IMR-90 (cell line): ENCODE data around the gene ATP1A3. TPM values are rescaled to one million over a fixed set of nuclear protein-coding genes. Genes with fewer than 3 reads are reported as not detected.

Source experiments
- ATAC-seq: fragments of 200-7000 bp; cut with Tn5 transposase; 2 replicates; pipeline ENCODE4 v1.9.1; 2020; ENCODE audit warnings: low read depth, mild to moderate bottlenecking, moderate library complexity
- BruUV-seq: library from RNA; stranded (reverse); fragments of 400-500 nt; replicated peaks from 2 replicates; lab custom pipeline; 2021; lab: Mats Ljungman, UMichigan
- CTCF ChIA-PET: fragments of 300-600 bp; formaldehyde crosslinking; extraction: SDS; loops from one replicate; lab custom pipeline; 2021; ENCODE audit warnings: antibody characterized with exemption; lab: Yijun Ruan, JAX
- POLR2A ChIA-PET: fragments of 300-600 bp; sonication (Branson Sonifier 250); formaldehyde crosslinking; loops from one replicate; lab custom pipeline; 2022; ENCODE audit warnings: antibody characterized with exemption; ENCODE audit not compliant: unreplicated experiment; lab: Charles Lee
- DNase-seq: peaks from one replicate; pipeline ENCODE4 v3.0.0; 2013
- H2AFZ ChIP-seq: replicated peaks from 2 replicates; pipeline ENCODE3; 2013; ENCODE audit warnings: low read length, mild to moderate bottlenecking; ENCODE audit not compliant: poor library complexity
- H2AK5ac ChIP-seq: 2 replicates; pipeline ENCODE4 v1.6.1; 2013; ENCODE audit warnings: low read depth, low read length, inconsistent platforms
- H2AK9ac ChIP-seq: replicated peaks from 2 replicates; pipeline ENCODE3; 2013; ENCODE audit warnings: mild to moderate bottlenecking, low read depth, low read length, moderate library complexity; ENCODE audit not compliant: poor library complexity
- H2BK120ac ChIP-seq: 2 replicates; pipeline ENCODE4 v1.6.1; 2013; ENCODE audit warnings: low read depth, low read length, inconsistent platforms
- H2BK15ac ChIP-seq: 3 replicates; pipeline ENCODE4 v1.6.1; 2013; ENCODE audit warnings: low read depth, low read length, inconsistent platforms
- H2BK20ac ChIP-seq: 2 replicates; pipeline ENCODE4 v1.6.1; 2013; ENCODE audit warnings: low read depth, mild to moderate bottlenecking, inconsistent platforms, low read length, moderate library complexity
- H2BK5ac ChIP-seq: 2 replicates; pipeline ENCODE4 v1.6.1; 2013; ENCODE audit warnings: mild to moderate bottlenecking, low read depth, low read length, inconsistent platforms; ENCODE audit not compliant: poor library complexity, severe bottlenecking
- H3K14ac ChIP-seq: replicated peaks from 2 replicates; pipeline ENCODE4 v1.6.1; 2013; ENCODE audit warnings: low read depth, low read length, inconsistent platforms
- H3K18ac ChIP-seq: 2 replicates; pipeline ENCODE4 v1.6.1; 2013; ENCODE audit warnings: low read depth, low read length, control low read depth
- H3K23ac ChIP-seq: 2 replicates; pipeline ENCODE4 v1.6.1; 2013; ENCODE audit warnings: low read depth, low read length, inconsistent platforms
- H3K27ac ChIP-seq: 2 replicates; pipeline ENCODE4 v1.5.1; 2013; ENCODE audit warnings: mild to moderate bottlenecking, control low read depth, low read length; ENCODE audit not compliant: insufficient read depth
- H3K27me3 ChIP-seq: 2 replicates; pipeline ENCODE4 v1.6.1; 2013; ENCODE audit warnings: low read length; ENCODE audit not compliant: control insufficient read depth, insufficient read depth
- H3K36me3 ChIP-seq: 2 replicates; pipeline ENCODE4 v1.6.1; 2013; ENCODE audit warnings: low read length, mixed read lengths; ENCODE audit not compliant: control insufficient read depth, insufficient read depth
- H3K4ac ChIP-seq: 2 replicates; pipeline ENCODE4 v1.6.1; 2013; ENCODE audit warnings: low read depth, low read length, inconsistent platforms
- H3K4me1 ChIP-seq: 2 replicates; pipeline ENCODE4 v1.6.1; 2013; ENCODE audit warnings: low read length, mixed read lengths; ENCODE audit not compliant: control insufficient read depth, insufficient read depth
- H3K4me2 ChIP-seq: 2 replicates; pipeline ENCODE4 v1.6.1; 2013; ENCODE audit warnings: low read depth, mild to moderate bottlenecking, control low read depth, low read length, moderate library complexity
- H3K4me3 ChIP-seq: 2 replicates; pipeline ENCODE4 v1.5.1; 2013; ENCODE audit warnings: low read depth, mild to moderate bottlenecking, control low read depth, low read length, moderate library complexity; ENCODE audit not compliant: insufficient read depth
- H3K56ac ChIP-seq: 2 replicates; pipeline ENCODE4 v1.6.1; 2013; ENCODE audit warnings: low read length, inconsistent platforms; ENCODE audit not compliant: insufficient read depth; ENCODE audit errors: extremely low read depth
- H3K79me1 ChIP-seq, 2 experiments: 2 replicates each; pipeline ENCODE4 v1.6.1; 2013; ENCODE audit warnings: low read length in 2 of 2, inconsistent platforms in 1 of 2, low read depth in 1 of 2
- H3K9ac ChIP-seq: 2 replicates; pipeline ENCODE4 v1.6.1; 2013; ENCODE audit warnings: low read depth, low read length, control low read depth
- H3K9me1 ChIP-seq: 2 replicates; pipeline ENCODE4 v1.6.1; 2013; ENCODE audit warnings: low read length, inconsistent platforms; ENCODE audit not compliant: insufficient read depth
- H3K9me3 ChIP-seq: 2 replicates; pipeline ENCODE4 v1.6.1; 2013; ENCODE audit warnings: low read length; ENCODE audit not compliant: control insufficient read depth, insufficient read depth
- H4K20me1 ChIP-seq: 2 replicates; pipeline ENCODE4 v1.6.1; 2013; ENCODE audit warnings: low read length, inconsistent platforms; ENCODE audit not compliant: insufficient read depth
- H4K5ac ChIP-seq: 2 replicates; pipeline ENCODE4 v1.6.1; 2013; ENCODE audit warnings: mild to moderate bottlenecking, low read depth, low read length, control low read depth
- H4K8ac ChIP-seq, 2 experiments: 2 replicates each; pipeline ENCODE4 v1.6.1; 2013; ENCODE audit warnings: low read depth in 2 of 2, low read length in 2 of 2, control low read depth in 1 of 2, inconsistent platforms in 1 of 2
- H4K91ac ChIP-seq: 2 replicates; pipeline ENCODE4 v1.6.1; 2013; ENCODE audit warnings: low read depth, low read length, inconsistent platforms; ENCODE audit not compliant: insufficient read depth
- MAZ ChIP-seq: IDR thresholded peaks from 2 replicates; pipeline ENCODE4 v1.6.1; 2012; ENCODE audit warnings: low read depth, mild to moderate bottlenecking, low read length, improper control_type of control experiment, moderate library complexity, borderline replicate concordance
- MXI1 ChIP-seq: IDR thresholded peaks from 2 replicates; pipeline ENCODE4 v1.6.1; 2012; ENCODE audit warnings: low read depth, mild to moderate bottlenecking, low read length, moderate library complexity, borderline replicate concordance
- RAD21 ChIP-seq: IDR thresholded peaks from 2 replicates; pipeline ENCODE4 v1.6.1; 2012; ENCODE audit warnings: low read length, improper control_type of control experiment
- RCOR1 ChIP-seq: IDR thresholded peaks from 2 replicates; pipeline ENCODE4 v1.6.1; 2012; ENCODE audit warnings: mild to moderate bottlenecking, low read length, improper control_type of control experiment; ENCODE audit not compliant: insufficient replicate concordance
- WGBS, 2 experiments: methylation state at CpG; one replicate each; pipeline versions ENCODE4 v1.1.5 to v1.1.7; 2013; ENCODE audit warnings: missing lambda C conversion rate in 2 of 2; ENCODE audit not compliant: insufficient read length in 1 of 2; ENCODE audit errors: extremely low coverage in 2 of 2; 5-methylcytosine and 5-hydroxymethylcytosine counted together
- dilution Hi-C: fragments of 300-500 bp; cut with HindIII; formaldehyde crosslinking; loops from one replicate; pipeline ENCODE4 v1.14.3; 2018; ENCODE audit warnings: low sequenced_read_pairs; ENCODE audit not compliant: unreplicated experiment
- in situ Hi-C: fragments of 300-500 bp; cut with MboI; formaldehyde crosslinking; loops from 3 replicates; pipeline ENCODE4 v1.14.3; 2019; ENCODE audit warnings: low sequenced_read_pairs, inconsistent platforms, mixed read lengths
- intact Hi-C: fragments of 100-400 bp; cut with micrococcal nuclease; formaldehyde crosslinking; loops from 2 replicates; pipeline ENCODE4 v1.10.0; 2022
- polyA plus RNA-seq, 3 experiments: library from polyadenylated mRNA; depleted of rRNA; stranded (reverse); fragments of >200 nt; gene quantifications; 2 replicates each; pipeline ENCODE4 v1.2.3, GENCODE V29; 2012; ENCODE audit warnings: low replicate concordance in 1 of 3
- total RNA-seq: library from RNA; depleted of rRNA; stranded (reverse); fragments of >200 nt; gene quantifications from 2 replicates; pipeline ENCODE4 v1.2.3, GENCODE V29; 2012
- TF ChIP-seq, protein P1 (sequence below): fragments of 150-350 bp; IDR thresholded peaks from 2 replicates; pipeline ENCODE4 v1.6.1; 2017; ENCODE audit warnings: mild to moderate bottlenecking, antibody characterized with exemption, low read length, low read depth

Gene ATP1A3
- total and polyA plus RNA-seq, 2 of the 4 experiments (the other 2 are of a cell fraction), result under 0.01 to 0.12 TPM

- peak; percentile 22 for DNase-seq
- Histone ChIP-seq H2AK5ac (no peak overlapping the region), H3K9me1 (peaks cover 8% of the 10 kb centered on the region; the same call in 1 of the 2 replicates), H4K20me1 (peaks cover 3% of the 10 kb centered on the region), H2BK20ac (no peak overlapping the region), H3K4me2 (peak overlapping the region; percentile 60; the same call in 1 of the 2 replicates), H3K14ac (no peak overlapping the region), H3K4me3 (no peak overlapping the region), H3K79me1 (no peaks in the 10 kb centered on the region), H3K23ac (no peak overlapping the region), H3K4ac (no peak overlapping the region), H2BK120ac (no peak overlapping the region), H4K8ac (no peak overlapping the region), H2BK5ac (no peak overlapping the region), H3K4me1 (no peaks in the 10 kb centered on the region), H3K27ac (no peak overlapping the region), H2AFZ (no peak overlapping the region), H3K9me3 (no peaks in the 10 kb centered on the region), H2AK9ac (no peak overlapping the region), H3K18ac (no peak overlapping the region), H3K36me3 (no peaks in the 10 kb centered on the region), H3K27me3 (peaks cover 80% of the 10 kb centered on the region), H4K91ac (no peak overlapping the region), H3K9ac (no peak overlapping the region), H4K5ac (no peak overlapping the region), H2BK15ac (no peak overlapping the region), H3K56ac (no peak overlapping the region)
- no peak for TF ChIP-seq RCOR1
- TF ChIP-seq RAD21, result no peak
- TF ChIP-seq MAZ, result no peak
- TF ChIP-seq, protein P1, sequence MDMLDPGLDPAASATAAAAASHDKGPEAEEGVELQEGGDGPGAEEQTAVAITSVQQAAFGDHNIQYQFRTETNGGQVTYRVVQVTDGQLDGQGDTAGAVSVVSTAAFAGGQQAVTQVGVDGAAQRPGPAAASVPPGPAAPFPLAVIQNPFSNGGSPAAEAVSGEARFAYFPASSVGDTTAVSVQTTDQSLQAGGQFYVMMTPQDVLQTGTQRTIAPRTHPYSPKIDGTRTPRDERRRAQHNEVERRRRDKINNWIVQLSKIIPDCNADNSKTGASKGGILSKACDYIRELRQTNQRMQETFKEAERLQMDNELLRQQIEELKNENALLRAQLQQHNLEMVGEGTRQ, result no peak
- no peak for TF ChIP-seq MXI1
- intact Hi-C loops, result no loop called here
- dilution Hi-C loops, result no loop called here
- 2% methylated on average over 14 of the region's 35 CpGs; no CpG with 5 or more reads in 1 of the 2 experiments for WGBS, 2 experiments
- no TSS peak for BruUV-seq
- in situ Hi-C loops, result no loop called here
- POLR2A ChIA-PET, result no interaction called here
- CTCF ChIA-PET, result interaction anchor here (1.0 kb wide), 1 partner anchor 38 kb away, joined by 4 read pairs; no protein-coding TSS in a partner anchor
- ATAC-seq, result peak; percentile 72
Measured at GRCh38 chr19:41997121-41997850, 3.3 kb upstream of the ATP1A3 start.
